GM20000 (cell line): ENCODE measurements around the gene SENP2.
"Not testable (repeated sequence)": the region's sequence is repeated elsewhere in the genome, so short reads cannot be mapped to it uniquely, and the experiment has no call there.

Experiments
- DNase-seq: peaks from one replicate; pipeline ENCODE4 v3.0.0; 2012; ENCODE audit warnings: low spot score
- CTCF ChIP-seq: IDR thresholded peaks from 2 replicates; pipeline ENCODE4 v1.5.1; 2012; ENCODE audit warnings: mild to moderate bottlenecking, control low read depth; ENCODE audit errors: extremely low read depth, missing control alignments

The SENP2 gene

DNA sequence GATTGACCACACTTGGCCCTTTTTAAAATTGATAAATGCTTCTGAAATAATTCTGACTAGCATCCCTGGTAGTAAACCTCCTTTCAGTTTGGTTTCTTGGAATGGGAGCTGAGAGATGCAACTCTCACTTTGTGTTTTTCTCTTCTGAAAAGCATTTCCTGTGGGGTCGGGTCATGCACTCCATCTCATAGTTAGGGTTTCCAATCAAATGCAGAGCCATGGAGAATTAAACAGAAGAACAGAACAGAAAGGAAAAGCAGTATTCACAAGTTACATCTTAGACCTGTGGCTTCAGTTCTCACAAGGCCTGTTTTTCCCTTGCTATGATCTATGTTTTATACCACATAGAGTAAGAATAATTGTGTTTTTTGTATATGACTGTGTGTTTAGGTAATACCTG is 39.7 kb downstream of the SENP2 start:
- DNase-seq: no peak

DNA sequence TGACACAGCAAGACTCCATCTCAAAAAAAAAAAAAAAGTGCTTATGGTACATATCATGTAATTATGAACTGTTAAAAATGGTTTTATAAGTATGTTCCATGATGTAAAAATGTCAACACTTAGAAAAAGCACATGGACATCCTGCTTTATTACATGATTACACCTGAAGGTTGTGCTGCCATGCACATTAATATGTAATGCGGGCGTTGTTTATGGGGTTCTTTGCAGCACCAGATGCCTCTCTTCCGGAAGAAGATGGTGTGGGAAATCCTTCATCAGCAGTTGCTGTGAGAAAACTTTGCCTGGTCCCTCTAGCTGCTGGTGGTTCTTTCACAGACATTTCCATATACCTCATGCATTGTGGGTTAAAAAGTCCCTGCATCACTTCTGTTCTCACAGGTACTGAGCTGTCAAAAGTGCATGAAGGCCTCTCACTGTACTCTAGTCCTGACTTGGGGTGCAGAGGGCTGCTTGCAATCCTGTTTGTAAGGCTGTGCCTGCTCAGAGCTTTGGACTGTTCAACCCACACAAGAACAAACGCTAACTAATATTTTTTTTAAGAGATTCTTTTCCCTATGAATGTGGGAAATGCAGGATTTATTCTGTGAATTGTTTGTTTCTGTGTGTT is 43.6 kb downstream of the SENP2 start:
- peak; percentile 44 for DNase-seq
- TF ChIP-seq CTCF: no peak

More for the DNA sequence above, 39.7 kb downstream of the SENP2 start:
- no peak for TF ChIP-seq CTCF

DNA sequence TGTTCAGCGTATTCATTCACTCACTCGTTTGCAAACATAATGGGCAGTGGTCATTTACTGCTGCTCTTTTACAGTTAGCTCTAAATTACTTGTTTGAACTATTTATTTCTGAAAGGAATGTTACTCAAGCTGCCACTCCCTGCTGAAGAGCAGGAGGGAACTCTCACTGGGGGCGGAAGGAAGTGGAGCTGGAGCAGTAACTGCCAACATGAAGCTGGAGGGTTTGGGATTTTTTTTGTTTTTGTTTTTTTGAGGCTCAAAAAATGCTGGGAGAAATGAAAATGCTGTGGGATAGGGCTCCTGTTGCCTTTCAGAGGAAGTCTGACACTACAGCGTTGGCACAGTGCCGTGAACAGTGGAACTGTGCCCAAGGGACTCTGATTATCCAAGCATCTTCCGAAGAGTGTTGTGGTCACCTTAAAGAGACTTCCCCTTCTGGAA is 44.1 kb downstream of the SENP2 start:
- no peak for DNase-seq
- TF ChIP-seq CTCF: no peak

DNA sequence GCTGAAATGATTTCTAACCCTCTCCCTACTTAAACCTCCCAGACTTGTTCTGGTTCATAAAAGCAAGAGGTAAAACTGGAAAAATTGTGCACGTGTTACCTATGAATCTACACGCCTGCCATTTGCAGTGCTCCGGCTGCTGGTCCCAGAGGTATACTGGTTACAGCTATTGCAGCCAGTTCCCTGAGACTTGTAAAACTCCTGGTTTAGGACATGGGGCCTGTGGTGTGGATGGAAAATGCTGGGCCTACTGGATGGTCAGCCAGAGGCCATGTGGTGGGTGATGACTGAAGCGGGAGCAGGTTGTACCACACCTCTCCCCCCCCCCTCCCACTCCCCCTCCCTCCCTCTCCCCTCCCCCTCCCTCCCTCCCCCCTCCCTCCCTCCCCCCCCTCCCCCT is 45.0 kb downstream of the SENP2 start:
- DNase-seq: no peak
- TF ChIP-seq CTCF: no peak

DNA sequence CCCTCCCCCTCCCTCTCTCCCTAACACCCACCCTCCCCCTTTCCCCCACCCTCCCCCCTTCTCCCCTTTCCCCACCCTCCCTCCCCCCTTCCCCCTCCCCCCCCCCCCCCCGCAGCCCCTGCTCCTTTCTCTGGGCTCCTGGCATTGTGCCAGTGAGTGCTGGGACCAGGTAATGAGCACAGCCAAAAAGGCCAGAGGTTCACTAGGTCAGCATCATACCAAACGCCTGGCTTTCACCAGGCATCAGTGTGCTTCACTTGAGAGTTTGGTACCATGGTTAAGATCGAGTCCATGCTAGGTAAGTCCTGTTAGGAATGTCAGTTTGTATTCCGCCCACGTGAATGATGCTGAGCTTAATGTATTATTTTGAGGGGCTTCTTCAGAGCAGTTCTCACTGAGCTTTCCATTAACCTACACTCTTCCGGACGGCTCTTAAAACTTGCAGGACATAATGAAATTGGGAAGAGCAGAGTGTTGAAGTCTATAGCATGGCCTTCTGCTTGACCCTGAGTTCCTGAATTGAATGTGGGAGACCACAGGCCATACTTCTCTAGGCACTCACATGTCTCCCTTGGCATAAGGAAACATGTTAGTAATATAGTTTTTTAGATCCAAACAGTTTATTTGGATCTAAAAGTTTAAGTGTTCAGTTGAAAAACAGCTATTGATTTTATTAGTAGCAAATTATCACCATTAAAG is 45.6 kb downstream of the SENP2 start:
- TF ChIP-seq CTCF: no peak
- DNase-seq: no peak

DNA sequence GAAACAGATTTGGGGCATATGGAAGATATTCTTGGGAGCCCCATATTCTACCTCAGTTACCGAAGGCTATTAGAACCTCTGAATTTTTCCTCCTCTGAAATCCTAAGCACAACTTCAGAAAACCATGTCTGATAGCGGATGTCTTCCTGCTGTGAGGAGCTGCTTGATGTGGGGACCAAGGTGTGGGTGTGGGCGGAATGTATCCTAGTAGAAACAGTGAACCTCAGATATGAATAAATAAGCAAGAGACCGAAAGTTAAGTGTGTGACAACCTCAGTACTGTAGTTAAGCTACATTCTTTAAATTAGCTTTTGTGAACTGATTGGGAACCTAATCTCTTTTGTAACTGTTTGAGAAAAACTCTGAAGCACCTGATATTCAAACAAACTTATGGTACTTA is 46.9 kb downstream of the SENP2 start:
- TF ChIP-seq CTCF: no peak
- DNase-seq: no peak

DNA sequence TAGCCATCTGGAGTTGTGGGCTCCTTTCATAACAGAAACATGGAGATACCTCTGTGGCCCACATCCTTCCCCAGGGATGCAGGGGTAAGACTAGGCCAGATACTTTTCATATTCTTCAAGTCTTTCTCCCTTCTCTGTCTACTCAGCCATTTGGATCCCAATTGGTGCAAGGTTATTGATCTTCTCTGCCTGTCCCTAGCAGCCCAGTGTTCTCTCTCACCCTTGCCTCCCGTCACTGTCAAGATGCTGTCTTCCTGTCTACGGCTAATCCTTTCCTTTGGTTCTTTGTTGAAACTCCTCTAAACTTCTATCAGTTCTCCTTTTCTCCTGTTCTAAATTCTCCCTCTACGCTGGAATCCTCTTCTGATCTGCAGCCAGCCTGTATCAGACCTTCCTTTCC is 51.3 kb downstream of the SENP2 start:
- no peak for TF ChIP-seq CTCF
- DNase-seq: no peak

DNA sequence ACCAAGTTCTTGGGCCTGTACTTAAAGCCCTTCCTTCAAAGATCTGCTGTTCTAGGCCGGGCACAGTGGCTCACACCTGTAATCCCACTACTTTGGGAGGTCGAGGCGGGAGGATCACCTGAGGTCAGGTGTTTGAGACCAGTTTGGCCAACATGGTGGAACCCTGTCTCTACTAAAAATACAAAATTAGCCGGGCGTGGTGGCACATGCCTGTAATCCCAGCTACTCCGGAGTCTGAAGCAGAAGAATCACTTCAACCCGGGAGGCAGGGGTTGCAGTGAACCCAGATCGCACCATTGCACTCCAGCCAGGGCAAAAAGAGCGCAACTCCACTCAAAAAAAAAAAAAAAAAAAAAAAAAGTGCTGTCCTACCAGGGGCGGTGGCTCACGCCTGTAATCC is 52.6 kb downstream of the SENP2 start:
- DNase-seq: not testable (repeated sequence)
